Stimulated activated CD4-positive, alpha-beta T cell treated with anti-CD3 and anti-CD28 coated beads, Interleukin-12 subunit alpha, Interleukin-12 subunit beta, amount 100 ng/mL, for 24 hours (primary cell): ENCODE results near the gene STK25.
"Not testable (repeated sequence)": the region's sequence is repeated elsewhere in the genome, so short reads cannot be mapped to it uniquely, and the experiment has no call there.

ENCODE experiments used
- DNase-seq, 2 experiments: peaks; one replicate each; pipeline ENCODE4 v3.0.0-alpha.2; 2020; ENCODE audit warnings: low read depth in 2 of 2

Gene STK25

DNA sequence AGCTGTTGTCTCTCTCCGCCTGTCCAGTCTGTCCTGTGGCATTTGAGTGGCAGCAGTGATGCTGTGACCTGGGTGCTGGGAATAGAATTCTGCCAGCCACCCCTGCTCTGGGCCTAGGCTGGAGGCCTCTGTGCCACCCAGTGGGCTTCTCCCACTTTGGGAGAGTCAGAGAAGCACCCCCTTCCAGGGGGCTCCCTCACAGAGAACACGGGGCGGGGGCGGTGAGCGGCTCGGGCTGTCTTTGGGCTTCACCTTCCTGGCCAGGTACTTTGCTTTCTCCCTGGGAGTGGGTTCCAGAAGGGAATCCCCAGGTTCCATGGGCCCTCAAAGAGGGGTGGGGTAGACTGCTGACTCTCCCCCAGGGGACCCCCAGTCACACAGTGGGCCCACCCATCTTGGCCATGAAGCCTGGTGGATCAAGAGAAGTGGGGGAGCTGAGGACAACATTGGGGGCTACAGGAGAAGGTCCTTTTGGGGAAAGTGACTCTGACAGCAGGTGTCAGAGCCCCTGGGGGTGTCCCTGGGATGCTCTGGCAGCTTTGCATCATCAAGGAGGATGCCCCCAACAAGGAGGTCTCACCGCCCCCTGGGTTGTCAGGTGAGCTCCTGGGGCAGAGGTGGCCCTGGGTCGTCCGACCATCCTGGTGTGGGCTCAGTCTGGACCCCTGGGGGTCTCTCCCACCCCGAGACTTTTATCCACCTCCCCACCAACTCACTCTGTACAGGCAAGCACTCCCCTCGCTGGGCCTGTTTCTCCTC lies 31.4 kb upstream of the STK25 start:
- no peak for DNase-seq

DNA sequence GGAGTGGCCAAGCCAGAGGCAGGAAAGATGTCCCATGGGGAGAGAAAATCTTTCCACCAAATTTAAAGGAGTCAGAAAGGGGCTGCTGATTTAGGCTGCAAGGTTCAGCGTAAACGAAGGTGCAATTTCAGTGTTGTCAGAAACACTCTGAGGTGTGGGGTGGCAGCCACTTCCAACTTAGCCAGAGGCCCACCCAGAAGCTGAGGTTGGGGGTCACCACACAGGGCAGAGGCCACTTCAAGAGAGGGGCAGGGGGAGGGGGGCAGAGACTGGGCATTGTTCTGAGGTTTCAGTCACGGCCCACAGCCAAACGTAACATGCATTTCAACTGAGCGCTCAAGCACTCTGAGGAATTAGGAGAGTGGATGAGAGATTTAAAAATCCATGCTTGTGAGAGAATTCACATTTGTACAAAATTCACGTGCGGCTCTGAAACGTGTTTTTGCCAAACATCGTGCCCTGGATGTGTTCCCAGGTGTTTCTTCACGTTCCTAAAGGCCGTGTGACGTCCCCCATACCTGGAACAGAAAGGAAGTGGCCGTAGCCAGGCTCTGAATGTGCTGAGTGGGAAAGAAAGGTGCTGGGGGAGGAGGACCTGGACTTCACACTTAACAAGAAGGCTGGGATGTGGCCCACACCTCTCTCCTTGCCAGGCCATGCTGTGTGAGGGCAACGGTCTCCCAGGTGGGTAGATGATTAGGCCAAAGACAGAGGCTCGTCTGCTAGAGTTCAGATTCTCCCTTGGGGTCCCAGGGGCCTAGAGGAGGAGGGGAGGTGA lies 30.6 kb upstream of the STK25 start:
- no peak for DNase-seq

DNA sequence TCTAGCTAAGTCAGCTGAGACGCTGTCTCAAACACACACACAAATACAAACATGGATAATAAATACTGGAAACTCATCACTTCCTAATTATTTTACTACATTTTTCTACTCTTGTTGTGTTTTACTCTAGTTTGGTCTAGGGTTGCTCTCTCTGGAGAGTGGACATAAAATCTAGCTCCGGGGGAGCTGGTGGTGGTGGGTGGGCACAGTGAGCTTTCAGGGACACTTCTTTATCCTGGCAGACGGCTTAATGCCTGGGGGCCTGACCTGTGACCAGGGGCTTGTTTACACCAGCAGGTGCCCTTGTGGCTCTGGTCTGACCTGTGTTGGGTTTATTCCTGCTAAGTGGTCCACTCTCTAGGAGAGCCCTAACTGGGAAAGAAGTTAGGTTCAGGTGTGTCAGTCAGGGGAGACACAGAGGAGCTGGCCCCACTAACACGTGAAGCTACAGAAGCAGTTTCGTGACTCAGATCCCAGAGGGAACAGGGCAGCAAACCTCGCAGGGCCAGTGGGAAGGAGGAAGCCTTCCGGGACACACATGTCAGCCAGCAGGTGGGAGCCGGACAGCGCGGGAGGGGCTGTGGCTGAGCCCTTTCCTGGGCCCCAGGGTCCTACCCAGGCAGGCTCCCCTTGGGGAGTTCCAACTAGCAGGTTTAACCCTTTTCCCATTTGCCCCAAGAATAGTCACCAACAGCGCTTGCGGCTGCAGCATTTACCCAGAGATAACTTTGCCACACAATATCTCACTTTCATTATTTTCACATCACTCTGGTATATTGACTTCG lies 27.7 kb upstream of the STK25 start:
- no peak for DNase-seq

DNA sequence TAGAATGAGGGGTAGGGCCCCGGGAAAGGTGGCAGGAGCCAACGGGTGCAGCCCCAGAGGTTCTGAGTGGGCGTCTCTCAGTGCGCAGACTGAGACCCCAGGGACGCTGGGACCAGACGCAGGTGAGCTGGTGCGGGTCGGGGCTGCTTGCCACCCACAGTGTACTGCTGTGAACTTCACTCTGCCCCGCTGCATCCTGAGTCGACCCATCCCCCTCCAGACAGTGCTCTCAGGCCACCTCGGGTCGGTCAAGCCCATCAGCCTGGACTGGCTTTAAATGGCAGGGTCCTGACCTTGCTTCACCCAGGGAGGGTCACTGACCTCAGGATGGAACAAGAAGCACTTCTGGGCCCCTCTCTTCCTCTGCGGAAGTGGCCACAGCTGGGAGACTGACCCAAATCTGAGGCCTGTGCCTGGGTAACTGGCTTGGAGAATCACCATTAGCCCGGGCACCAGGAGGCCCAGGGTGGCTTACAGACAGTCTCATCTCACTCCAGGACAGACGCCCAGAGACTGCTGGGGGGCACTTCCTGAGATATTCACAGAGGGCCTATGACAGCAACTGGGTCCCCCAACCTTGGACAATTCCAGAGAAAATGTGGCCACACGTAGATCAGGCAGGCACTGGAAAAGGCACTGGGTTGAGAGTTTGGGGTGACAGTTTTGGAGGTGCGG lies 26.5 kb upstream of the STK25 start:
- DNase-seq, result no peak

DNA sequence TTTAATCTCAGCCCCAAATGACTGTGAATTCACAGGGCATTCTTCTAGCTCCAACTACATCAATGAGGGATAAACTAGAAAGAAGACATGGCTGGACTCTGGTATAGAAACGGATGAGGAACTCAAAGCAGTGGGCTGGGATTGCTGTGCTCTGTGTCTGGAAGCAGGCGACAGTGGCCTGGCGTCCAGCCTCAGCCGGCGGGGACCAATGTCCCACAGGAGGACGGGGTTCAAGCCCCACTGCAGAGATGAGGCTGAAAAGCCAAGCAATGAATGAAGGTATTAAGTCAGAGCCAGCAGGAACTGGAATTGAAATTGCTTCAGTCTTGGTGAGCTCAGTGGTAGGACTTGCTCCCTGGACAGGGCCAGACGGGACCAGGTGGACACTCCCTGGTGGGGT lies 25.9 kb upstream of the STK25 start:
- DNase-seq, result no peak

DNA sequence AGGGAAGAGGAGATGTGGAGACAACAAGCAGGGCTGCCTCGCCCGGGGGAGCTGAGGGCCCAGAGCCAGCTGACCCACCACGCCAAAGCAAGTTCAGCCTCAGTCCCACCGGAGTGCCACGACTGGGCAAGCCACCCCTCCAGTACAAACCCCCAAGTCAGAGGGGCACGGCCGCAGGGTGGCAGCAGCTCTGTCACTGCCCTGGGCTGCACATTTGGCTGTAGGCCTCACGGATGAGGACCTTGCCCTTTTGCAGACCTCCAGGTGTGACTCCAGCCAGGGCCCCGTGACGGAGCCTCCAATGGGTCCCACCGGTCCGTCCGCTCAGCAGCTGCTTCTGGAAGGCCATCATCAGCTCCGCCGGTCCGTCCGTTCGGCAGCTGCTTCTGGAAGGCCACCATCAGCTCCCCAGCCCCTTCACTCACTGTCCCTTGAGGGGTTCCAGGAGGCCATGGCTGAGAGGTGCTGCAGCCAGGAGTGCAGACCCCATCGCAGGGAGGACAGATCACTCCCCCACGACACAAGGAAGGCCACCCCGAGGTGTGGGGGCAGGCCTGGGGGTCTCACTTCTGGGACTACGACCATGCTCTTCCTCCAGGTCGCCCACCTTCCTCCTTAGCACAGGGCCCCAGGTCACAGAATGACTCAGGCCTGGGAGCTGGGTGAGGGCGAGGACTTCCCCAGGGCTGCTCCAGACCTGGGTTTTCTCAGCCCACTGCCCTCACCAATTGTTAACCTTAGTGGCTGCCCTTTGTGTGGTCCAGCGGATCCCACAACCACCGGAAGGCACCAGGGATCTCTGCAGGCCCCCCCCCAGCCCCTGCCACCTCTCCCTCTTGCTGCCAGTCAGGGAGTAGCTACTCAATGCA lies 24.6 kb upstream of the STK25 start:
- no peak for DNase-seq

DNA sequence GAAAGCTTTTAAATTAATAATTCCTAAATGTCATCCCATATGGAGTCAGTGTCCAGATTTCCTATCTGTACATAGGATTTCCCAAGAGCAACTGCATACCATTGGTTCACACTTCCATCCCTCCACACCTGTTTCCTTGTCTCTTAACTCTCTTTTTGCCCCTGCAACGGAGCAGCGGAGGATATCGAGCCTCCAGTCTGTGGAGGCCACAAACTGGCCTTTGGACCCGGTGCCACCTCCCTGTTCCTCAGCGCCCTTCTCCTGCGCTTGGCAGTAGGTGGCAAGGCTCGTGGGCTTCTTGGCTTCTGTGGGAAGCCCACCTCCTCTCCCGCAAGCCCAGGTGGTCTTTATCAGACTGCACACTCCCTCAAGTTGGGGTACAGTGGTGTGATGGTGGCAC lies 23.8 kb upstream of the STK25 start:
- DNase-seq, result no peak

DNA sequence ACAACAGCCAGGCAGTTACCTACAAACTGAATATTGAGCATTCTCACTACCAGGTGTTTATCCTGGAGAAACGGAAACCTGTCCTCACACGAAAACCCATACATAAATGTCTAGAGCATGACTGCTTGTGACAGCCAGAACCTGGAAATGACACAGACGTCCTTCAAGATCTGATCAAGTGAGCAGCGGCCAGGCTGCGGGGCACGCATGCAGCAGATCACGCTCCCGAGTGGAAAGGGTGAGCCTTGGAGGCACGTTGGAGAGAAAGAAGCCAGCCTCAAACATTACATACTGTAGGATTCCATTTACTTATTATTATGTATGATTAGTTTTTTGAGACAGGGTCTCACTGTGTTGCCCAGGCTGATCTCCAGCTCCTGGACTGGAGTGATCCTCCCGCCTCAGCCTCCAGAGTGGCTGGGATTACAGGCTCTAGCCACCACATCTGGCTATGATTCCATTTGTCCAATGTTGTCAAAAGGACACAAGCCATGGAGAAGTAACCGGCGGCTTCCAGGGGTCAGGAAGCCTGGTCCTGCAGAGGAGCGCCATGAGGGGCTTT lies 22.9 kb upstream of the STK25 start:
- DNase-seq, result no peak

DNA sequence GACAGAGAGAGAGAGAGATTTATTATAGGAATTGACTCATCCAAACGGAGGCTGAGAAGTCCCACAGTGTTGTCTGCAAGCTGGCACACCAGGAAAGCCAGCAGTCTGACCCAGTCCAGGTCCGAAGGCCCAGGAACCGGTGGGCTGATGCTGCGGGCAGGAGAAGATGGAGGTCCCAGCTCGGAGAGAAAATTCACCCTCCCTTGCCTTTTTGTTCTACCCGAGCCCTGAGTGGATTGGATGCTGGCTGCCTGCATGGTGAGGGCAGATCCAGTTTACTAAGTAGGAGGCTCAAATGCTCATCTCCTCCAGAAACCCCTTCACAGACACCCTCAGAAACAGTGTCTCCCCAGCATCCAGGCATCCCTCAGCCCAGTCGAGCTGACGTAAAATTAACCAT lies 22.2 kb upstream of the STK25 start:
- no peak for DNase-seq

DNA sequence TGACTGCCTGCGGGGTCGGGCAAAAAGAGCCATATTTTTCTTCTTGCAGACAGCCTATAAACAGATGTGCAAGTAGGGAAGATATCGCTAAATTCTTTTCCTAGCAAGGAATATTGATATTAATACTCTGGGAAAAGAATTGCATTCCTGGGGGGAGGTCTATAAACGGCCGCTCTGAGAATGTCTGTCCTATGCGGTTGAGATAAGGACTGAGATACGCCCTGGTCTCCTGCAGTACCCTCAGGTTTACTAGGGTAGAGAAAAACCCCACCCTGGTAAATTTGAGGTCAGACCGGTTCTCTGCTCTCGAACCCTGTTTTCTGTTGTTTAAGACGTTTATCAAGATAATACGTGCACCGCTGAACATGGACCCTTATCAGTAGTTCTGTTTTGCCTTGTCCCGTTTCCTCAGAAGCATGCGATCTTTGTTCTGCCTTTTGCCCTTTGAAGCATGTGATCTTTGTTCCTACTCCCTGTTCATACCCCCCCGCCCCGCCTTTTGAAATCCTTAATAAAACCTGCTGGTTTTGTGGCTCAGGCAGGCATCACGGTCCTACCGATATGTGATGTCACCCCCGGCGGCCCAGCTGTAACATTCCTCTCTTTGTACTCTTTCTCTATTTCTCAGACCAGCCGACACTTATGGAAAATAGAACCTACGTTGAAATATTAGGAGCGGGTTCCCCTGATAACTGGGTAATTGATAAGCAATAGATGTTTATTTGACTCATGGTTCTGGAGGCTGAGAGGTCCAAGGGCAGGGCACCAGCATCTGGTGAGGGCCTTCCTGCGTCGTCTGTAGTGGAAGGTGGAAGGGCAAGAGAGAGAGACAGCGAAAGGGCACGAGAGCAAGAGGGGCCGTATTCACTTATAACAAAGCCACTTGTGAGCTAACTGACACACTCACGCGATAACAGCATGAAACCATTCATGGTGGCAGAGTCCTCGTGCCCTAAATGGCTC lies 17.7 kb upstream of the STK25 start:
- DNase-seq, result not testable (repeated sequence)

DNA sequence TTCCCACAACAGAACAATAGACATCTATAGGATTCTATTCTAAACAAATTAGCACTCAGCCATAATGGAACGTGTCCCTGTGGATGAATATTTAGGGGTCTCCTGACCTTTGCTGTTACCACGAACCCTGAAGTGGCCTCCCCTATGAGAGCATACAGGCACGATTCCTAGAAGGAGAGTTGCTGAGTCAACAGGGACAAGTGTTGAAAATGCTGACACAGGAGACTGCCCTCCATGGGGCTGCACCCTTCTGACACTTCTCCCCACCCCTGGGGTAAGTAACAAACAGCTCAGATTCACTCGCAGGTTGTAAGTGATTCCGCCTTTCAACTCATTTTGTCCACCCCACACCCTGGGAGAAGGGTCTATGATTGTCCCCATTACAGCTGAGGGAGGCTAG lies 14.1 kb upstream of the STK25 start:
- DNase-seq, result no peak

DNA sequence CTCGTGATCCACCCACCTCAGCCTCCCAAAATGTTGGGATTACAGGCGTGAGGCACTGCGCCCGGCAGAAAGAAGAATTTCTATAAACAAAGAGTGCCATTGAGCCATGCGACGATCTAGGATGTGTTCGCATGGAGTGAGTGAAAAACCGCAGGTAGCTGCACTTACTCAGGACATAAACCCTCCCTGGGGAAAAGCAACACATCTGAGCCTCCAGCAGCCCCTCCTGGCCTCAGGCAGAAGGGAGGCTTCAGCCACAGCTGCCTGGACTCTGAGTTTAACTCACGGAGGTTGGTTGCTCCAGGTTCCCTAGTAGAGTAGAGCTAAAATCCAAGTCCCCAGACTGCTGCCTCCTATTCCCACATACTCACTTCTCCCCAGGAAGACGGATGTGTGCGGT lies 11.3 kb upstream of the STK25 start:
- no peak for DNase-seq

DNA sequence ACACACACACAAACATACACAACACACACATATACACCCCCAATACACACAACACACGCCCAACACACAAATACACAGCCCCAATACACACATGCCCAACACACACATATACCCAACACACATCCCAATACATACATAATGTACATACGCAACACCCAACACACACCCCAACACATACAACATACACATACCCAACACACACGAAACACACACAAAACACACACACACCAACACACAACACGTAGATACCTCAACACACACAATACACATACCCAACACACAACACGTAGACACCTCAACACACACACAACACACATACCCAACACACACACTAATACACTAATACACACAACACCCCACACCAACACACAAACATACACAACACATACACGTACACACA lies 8.9 kb upstream of the STK25 start:
- DNase-seq, result no peak

DNA sequence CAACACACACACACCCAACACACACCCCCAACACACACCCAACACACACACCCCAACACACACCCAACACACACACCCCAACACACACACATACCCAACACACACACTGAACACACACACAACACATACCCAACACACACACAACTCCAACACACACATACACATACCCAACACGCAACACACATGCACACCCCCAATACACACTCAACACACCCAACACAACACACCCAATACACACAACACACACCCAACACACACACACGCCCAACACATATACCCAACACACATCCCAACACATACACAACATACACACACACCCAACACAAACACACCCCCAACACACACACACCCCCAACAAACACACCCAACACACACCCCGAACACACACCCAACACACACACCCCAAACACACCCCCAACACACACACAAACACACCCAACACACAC lies 8.2 kb upstream of the STK25 start:
- DNase-seq, result no peak

DNA sequence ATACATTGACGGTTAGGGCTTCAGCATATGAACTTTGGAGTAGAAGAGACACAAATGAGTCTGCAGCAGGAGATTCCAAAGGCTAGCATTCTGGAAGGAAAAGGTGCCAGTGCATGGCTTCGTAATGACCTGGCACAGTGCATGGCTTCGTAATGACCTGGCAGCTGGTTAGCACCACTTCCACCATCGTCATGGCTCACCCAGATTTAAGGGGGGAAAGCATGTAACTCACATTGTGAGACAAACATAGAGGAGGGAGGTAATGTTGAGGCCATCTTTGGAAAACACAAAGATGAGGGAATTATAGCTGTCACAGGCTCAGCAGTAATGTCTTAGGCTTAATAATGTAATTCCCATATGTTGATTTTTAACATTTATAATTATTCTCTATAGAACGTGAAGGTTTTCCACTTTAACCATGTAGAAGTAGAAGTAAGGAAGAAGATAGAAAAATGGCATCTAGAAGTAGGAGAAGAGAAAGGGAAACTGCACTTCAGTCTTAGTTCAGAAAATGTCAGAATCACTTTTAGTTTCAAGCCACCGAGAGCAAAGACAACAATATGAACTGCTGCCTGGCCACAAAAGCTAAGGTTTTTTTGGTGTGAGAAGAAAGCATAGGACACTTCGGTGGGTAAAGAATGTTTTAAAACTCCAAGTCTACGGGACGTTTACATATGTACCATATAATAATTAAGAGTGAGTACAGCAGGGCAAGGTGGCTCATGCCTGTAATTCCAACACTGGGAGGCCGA lies 6.8 kb upstream of the STK25 start:
- no peak for DNase-seq

DNA sequence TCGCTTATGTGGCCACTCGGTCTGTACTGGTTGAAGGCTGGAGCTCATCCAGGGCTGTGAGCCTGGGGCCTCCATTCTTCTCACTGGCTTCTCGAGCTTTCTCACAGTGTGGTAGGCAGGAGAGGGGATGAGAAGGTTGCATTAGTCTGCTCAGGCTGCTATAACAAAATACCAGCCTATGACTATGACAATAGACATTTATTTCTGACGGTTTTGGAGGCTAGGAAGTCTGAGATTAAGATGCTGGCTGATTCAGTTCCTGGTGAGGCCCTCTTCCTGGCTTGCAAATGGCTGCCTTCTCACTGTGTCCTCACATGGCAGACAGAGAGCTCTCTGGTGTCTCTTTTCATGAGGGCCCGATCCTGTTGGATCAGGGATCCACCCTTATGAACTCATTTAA lies 6.2 kb upstream of the STK25 start:
- DNase-seq, result no peak

DNA sequence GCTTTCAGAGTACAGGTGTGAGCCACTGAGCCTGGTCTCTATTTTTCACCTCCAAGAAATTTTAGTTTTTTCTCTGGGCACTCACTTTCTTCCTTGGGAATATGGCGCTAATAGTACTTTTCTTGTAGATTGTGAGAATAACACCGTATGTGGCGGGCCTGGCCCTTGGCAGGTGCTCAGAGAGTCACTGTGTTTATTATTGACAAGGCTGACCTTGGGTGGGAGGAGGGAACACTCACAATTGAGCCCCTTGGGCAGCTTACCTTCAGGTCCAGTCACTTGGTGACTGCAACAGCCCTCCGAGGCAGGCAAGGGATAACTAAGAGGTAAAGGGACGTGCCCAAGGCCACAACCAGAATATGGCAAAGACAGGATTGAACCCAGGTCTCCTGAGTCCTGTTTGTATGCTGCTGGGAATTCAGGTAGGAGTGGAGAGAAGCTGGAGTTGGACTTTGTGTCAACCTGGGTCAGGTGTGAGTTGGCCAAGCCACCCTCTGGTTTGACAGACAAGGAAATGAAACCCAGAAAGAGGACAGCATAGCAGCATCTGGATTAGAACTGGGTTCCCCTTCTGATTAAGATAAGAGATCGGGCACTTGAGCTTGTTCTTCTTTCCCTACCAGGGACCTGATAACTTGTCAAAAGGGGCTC lies 2.8 kb upstream of the STK25 start:
- no peak for DNase-seq

DNA sequence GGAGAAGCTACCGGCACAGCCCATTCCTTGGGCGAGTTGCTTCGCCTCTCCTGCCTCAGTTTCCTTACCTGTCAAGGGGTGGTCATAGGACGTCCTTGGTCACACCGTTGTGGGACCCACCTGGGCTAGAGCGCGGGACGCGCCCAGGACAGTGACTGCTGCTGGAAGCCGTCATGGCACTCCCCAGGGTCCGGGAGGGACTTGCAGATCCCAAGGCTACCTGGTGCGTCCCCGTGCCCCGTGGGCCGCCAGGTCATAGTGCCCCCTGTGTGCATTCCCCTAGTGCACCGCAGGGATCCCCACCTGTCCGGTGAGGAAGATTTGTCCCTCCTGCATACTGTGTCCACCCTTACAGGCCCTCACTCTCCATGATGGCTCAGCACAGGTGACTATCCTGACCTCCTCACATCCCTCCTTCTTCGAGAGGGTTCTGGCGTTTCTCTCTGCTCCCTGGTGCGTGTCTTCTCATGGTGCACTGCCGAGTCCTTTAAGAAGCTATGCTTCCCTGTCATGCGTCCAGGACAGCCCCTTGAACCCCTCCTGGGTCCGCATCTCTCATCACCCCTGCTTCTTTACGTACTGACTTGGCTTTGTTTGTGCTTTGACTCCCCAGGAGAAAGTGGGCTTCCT lies 886 bp upstream of the STK25 start:
- peak in 1 of 2 experiments; percentile 6 for DNase-seq
